CD14-positive monocyte (primary cell): ENCODE data around the gene CUBN. TPM values are rescaled to one million over a fixed set of nuclear protein-coding genes. Genes with fewer than 3 reads are reported as not detected.
A peak's percentile ranks its signal among the peaks of the same experiment; 100 is the strongest.
"Not testable (repeated sequence)": the region's sequence is repeated elsewhere in the genome, so short reads cannot be mapped to it uniquely, and the experiment has no call there.

ENCODE experiments used
- DNase-seq, 3 donors: peaks; one replicate each; pipeline ENCODE4 v3.0.0-alpha.2; 2011 to 2022
- H2AFZ ChIP-seq: 2 replicates; pipeline ENCODE4 v1.6.0; 2012; ENCODE audit warnings: mild to moderate bottlenecking, low read depth, low read length, inconsistent platforms; ENCODE audit not compliant: insufficient read depth, poor library complexity, severe bottlenecking
- H3K27ac ChIP-seq, 2 donors: 1 replicate in 1 of 2; 2 replicates in 1 of 2; pipeline ENCODE4 v1.5.1; 2012 to 2013; ENCODE audit warnings: low read length in 2 of 2, control low read depth in 1 of 2, inconsistent platforms in 1 of 2, low read depth in 1 of 2, mild to moderate bottlenecking in 1 of 2
- H3K27me3 ChIP-seq, 2 donors: one replicate each; pipeline versions ENCODE4 v1.6.0 to v1.6.1; 2011 to 2013; ENCODE audit warnings: low read length in 2 of 2; ENCODE audit not compliant: control insufficient read depth in 2 of 2, insufficient read depth in 2 of 2
- H3K36me3 ChIP-seq, 2 donors: replicated peaks in 1 of 2; 1 replicate in 1 of 2; 2 replicates in 1 of 2; pipeline versions ENCODE4 v1.5.1 to v1.6.1; 2012 to 2013; ENCODE audit warnings: low read length in 2 of 2, control low read depth in 1 of 2, inconsistent platforms in 1 of 2, mild to moderate bottlenecking in 1 of 2; ENCODE audit not compliant: insufficient read depth in 2 of 2, control insufficient read depth in 1 of 2
- H3K4me1 ChIP-seq, 2 donors: 1 replicate in 1 of 2; 2 replicates in 1 of 2; pipeline versions ENCODE4 v1.5.1 to v1.6.1; 2012 to 2013; ENCODE audit warnings: low read length in 2 of 2, control low read depth in 1 of 2, inconsistent platforms in 1 of 2, mild to moderate bottlenecking in 1 of 2, moderate library complexity in 1 of 2; ENCODE audit not compliant: insufficient read depth in 2 of 2, control insufficient read depth in 1 of 2
- H3K4me2 ChIP-seq: replicated peaks from 2 replicates; pipeline ENCODE3; 2012; ENCODE audit warnings: low read length, moderate library complexity, mild to moderate bottlenecking; ENCODE audit not compliant: poor library complexity, severe bottlenecking; ENCODE audit errors: extremely low read depth
- H3K4me3 ChIP-seq, 3 experiments: fragments of 200-600 bp in 1 of 3; sonication (generic) in 1 of 3; replicated peaks in 1 of 3; 1 replicate in 2 of 3; 2 replicates in 1 of 3; pipeline ENCODE4 v1.5.1; 2011 to 2013; ENCODE audit warnings: low read length in 3 of 3, mild to moderate bottlenecking in 3 of 3, control low read depth in 2 of 3, low read depth in 2 of 3, inconsistent platforms in 1 of 3, moderate library complexity in 1 of 3
- H3K79me2 ChIP-seq: 2 replicates; pipeline ENCODE4 v1.6.0; 2012; ENCODE audit warnings: mild to moderate bottlenecking, control low read depth, inconsistent platforms, low read length, moderate library complexity; ENCODE audit not compliant: insufficient read depth
- H3K9ac ChIP-seq: 2 replicates; pipeline ENCODE4 v1.6.0; 2017; ENCODE audit warnings: low read length, mild to moderate bottlenecking; ENCODE audit not compliant: insufficient read depth, poor library complexity, severe bottlenecking
- H3K9me3 ChIP-seq, 2 donors: replicated peaks in 1 of 2; 1 replicate in 1 of 2; 2 replicates in 1 of 2; pipeline versions ENCODE4 v1.5.1 to v1.6.1; 2012 to 2013; ENCODE audit warnings: low read length in 2 of 2, control low read depth in 1 of 2; ENCODE audit not compliant: control insufficient read depth in 1 of 2, insufficient read depth in 1 of 2
- H4K20me1 ChIP-seq: 2 replicates; pipeline ENCODE4 v1.6.0; 2012; ENCODE audit warnings: mild to moderate bottlenecking, low read length, control low read depth, moderate library complexity; ENCODE audit not compliant: insufficient read depth
- H3K27ac Mint-ChIP-seq, 7 donors: one replicate each; pipeline ENCODE4 v1.8.0; 2020; ENCODE audit warnings: mild to moderate bottlenecking in 7 of 7, mixed read lengths in 7 of 7, moderate library complexity in 6 of 7, inconsistent platforms in 2 of 7
- H3K27me3 Mint-ChIP-seq, 3 donors: one replicate each; pipeline ENCODE4 v1.8.0; 2021 to 2022; ENCODE audit warnings: low read depth in 3 of 3, mild to moderate bottlenecking in 3 of 3, mixed read lengths in 3 of 3, moderate library complexity in 3 of 3, inconsistent platforms in 1 of 3
- H3K36me3 Mint-ChIP-seq, 2 donors: one replicate each; pipeline ENCODE4 v1.8.0; 2020; ENCODE audit warnings: mixed read lengths in 2 of 2, inconsistent platforms in 1 of 2, mild to moderate bottlenecking in 1 of 2
- H3K4me1 Mint-ChIP-seq: one replicate; pipeline ENCODE4 v1.8.0; 2020; ENCODE audit warnings: mild to moderate bottlenecking, mixed read lengths
- H3K4me3 Mint-ChIP-seq, 2 donors: one replicate each; pipeline ENCODE4 v1.8.0; 2020; ENCODE audit warnings: mild to moderate bottlenecking in 2 of 2, mixed read lengths in 2 of 2, moderate library complexity in 1 of 2
- H3K9me3 Mint-ChIP-seq, 7 donors: one replicate each; pipeline ENCODE4 v1.8.0; 2020 to 2022; ENCODE audit warnings: mixed read lengths in 7 of 7, mild to moderate bottlenecking in 6 of 7, moderate library complexity in 6 of 7, inconsistent platforms in 2 of 7
- CTCF ChIP-seq: fragments of 200-600 bp; IDR thresholded peaks from one replicate; pipeline ENCODE4 v1.8.0; 2022; ENCODE audit warnings: antibody characterized with exemption, mild to moderate bottlenecking
- WGBS: methylation state at CpG from one replicate; pipeline ENCODE4 v1.1.5; 2013; ENCODE audit warnings: missing lambda C conversion rate; ENCODE audit not compliant: insufficient coverage; 5-methylcytosine and 5-hydroxymethylcytosine counted together
- intact Hi-C, 2 donors: fragments of 100-400 bp; cut with micrococcal nuclease; formaldehyde crosslinking; loops; one replicate each; pipeline versions ENCODE4 v1.15.0 to v1.15.1; 2023
- polyA plus RNA-seq, 3 donors: library from polyadenylated mRNA; depleted of rRNA in 1 of 3; unstranded in 2 of 3; stranded (reverse) in 1 of 3; fragments of 300-500 nt in 2 of 3; fragments of >200 nt in 1 of 3; fragmentation: Illumina TruSeq in 2 of 3; gene quantifications; 1 replicate in 2 of 3; 2 replicates in 1 of 3; pipeline ENCODE4 v1.2.3, GENCODE V29; 2012 to 2021

Gene CUBN
- polyA plus RNA-seq, 3 donors, result 0.95 TPM; not detected in 2

GRCh38 chr10:17116193-17116592 is 13.4 kb downstream of the CUBN start:
- Mint-ChIP-seq H3K36me3 (no peaks in the 10 kb centered on the region), H3K4me1 (peaks cover 5% of the 10 kb centered on the region), H3K27ac (peak overlapping the region in 1 of 7 donors; percentile 50), H3K27me3 (peaks cover 0 to 2% (median 0%) of the 10 kb centered on the region in 3 donors), H3K4me3 (no peak overlapping the region), H3K9me3 (no peaks in the 10 kb centered on the region)
- H2AFZ ChIP-seq, result no peak overlapping the region
- no peaks in the 10 kb centered on the region for H3K9me3 ChIP-seq
- no peak for DNase-seq
- H3K27me3 ChIP-seq, result no peaks in the 10 kb centered on the region
- no peaks in the 10 kb centered on the region for H4K20me1 ChIP-seq
- H3K4me2 ChIP-seq, result no peak overlapping the region
- H3K9ac ChIP-seq, result no peak overlapping the region
- peaks cover 0 to 7% of the 10 kb centered on the region in 2 donors for H3K4me1 ChIP-seq
- H3K36me3 ChIP-seq, result no peaks in the 10 kb centered on the region
- no peak overlapping the region for H3K4me3 ChIP-seq
- H3K27ac ChIP-seq, result no peak overlapping the region
- no CpG with 5 or more reads among the region's 5 CpGs for WGBS
- intact Hi-C loops, result no loop called here
- H3K79me2 ChIP-seq, result no peaks in the 10 kb centered on the region
- TF ChIP-seq CTCF, result no peak

GRCh38 chr10:17115683-17116082 is 13.9 kb downstream of the CUBN start:
- H3K27me3 ChIP-seq, result no peaks in the 10 kb centered on the region
- no peaks in the 10 kb centered on the region for H4K20me1 ChIP-seq
- Mint-ChIP-seq H3K9me3 (no peaks in the 10 kb centered on the region), H3K36me3 (no peaks in the 10 kb centered on the region), H3K4me3 (no peak overlapping the region), H3K27me3 (peaks cover 0 to 2% (median 0%) of the 10 kb centered on the region in 3 donors), H3K4me1 (peaks cover 4% of the 10 kb centered on the region), H3K27ac (no peak overlapping the region)
- no peak overlapping the region for H3K4me2 ChIP-seq
- DNase-seq, result no peak
- no CpG with 5 or more reads among the region's 5 CpGs for WGBS
- H3K9ac ChIP-seq, result no peak overlapping the region
- H2AFZ ChIP-seq, result no peak overlapping the region
- no peaks in the 10 kb centered on the region for H3K36me3 ChIP-seq
- no peak overlapping the region for H3K27ac ChIP-seq
- H3K79me2 ChIP-seq, result no peaks in the 10 kb centered on the region
- TF ChIP-seq CTCF, result no peak
- intact Hi-C loops, result no loop called here
- no peak overlapping the region for H3K4me3 ChIP-seq
- peaks cover 0 to 4% of the 10 kb centered on the region in 2 donors for H3K4me1 ChIP-seq
- no peaks in the 10 kb centered on the region for H3K9me3 ChIP-seq

- H3K4me1 Mint-ChIP-seq, DNase-seq, H3K9me3 ChIP-seq, H3K27ac ChIP-seq, H3K36me3 Mint-ChIP-seq, H3K4me3 Mint-ChIP-seq, H3K36me3 ChIP-seq, H3K27me3 ChIP-seq, H3K27me3 Mint-ChIP-seq, H3K79me2 ChIP-seq, H3K9me3 Mint-ChIP-seq, H3K4me2 ChIP-seq, H4K20me1 ChIP-seq, H3K4me3 ChIP-seq, intact Hi-C loops, H2AFZ ChIP-seq, H3K9ac ChIP-seq, H3K4me1 ChIP-seq: not testable (repeated sequence)
- H3K27ac Mint-ChIP-seq, result peak overlapping the region in 1 of 7 donors; percentile 43
- 99% methylated on average over 8 of the region's 13 CpGs for WGBS
These were observed 14.7 kb downstream of the CUBN start for GRCh38 chr10:17114878-17115444.
